Hippocampal formation (tissue), 2 donors: ENCODE measurements around the gene FHDC1.

Experiments used
- DNase-seq, 2 donors: peaks; one replicate each; lab custom pipeline; 2025; lab: John Stamatoyannopoulos, UW

Gene FHDC1

GRCh38 chr4:152957437-152958171 lies 21.5 kb downstream of the FHDC1 start:
- DNase-seq = no peak

GRCh38 chr4:152959080-152959479 lies 23.0 kb downstream of the FHDC1 start:
- DNase-seq = no peak

GRCh38 chr4:152960082-152960481 lies 24.0 kb downstream of the FHDC1 start:
- DNase-seq = no peak

GRCh38 chr4:152961014-152961772 lies 25.1 kb downstream of the FHDC1 start:
- DNase-seq = no peak

- no peak for DNase-seq
Measured at GRCh38 chr4:152961773-152962115, 25.6 kb downstream of the FHDC1 start.

GRCh38 chr4:152962150-152962549 lies 26.0 kb downstream of the FHDC1 start:
- no peak for DNase-seq

- DNase-seq = no peak
Measured at GRCh38 chr4:152964335-152964734, 28.2 kb downstream of the FHDC1 start.

GRCh38 chr4:152965611-152966010 lies 29.5 kb downstream of the FHDC1 start:
- DNase-seq = no peak

- no peak for DNase-seq
Measured at GRCh38 chr4:152967907-152968306, 31.8 kb downstream of the FHDC1 start.

- DNase-seq = no peak
Measured at GRCh38 chr4:152968806-152969394, 32.8 kb downstream of the FHDC1 start.

GRCh38 chr4:152970102-152970820 lies 34.1 kb downstream of the FHDC1 start:
- no peak for DNase-seq

- no peak for DNase-seq
Measured at GRCh38 chr4:152971053-152971452, 34.9 kb downstream of the FHDC1 start.

GRCh38 chr4:152972821-152973628 lies 36.9 kb downstream of the FHDC1 start:
- DNase-seq = no peak

GRCh38 chr4:152973629-152974467 lies 37.7 kb downstream of the FHDC1 start:
- peak in 1 of 2 donors; percentile 9 for DNase-seq

GRCh38 chr4:152974468-152975379 lies 38.6 kb downstream of the FHDC1 start:
- DNase-seq = no peak

GRCh38 chr4:152975380-152976211 lies 39.5 kb downstream of the FHDC1 start:
- no peak for DNase-seq

- no peak for DNase-seq
Measured at GRCh38 chr4:152976212-152976761, 40.2 kb downstream of the FHDC1 start.

- no peak for DNase-seq
Measured at GRCh38 chr4:152979731-152980330, 43.7 kb downstream of the FHDC1 start.
